Anterior cingulate cortex (tissue), 58 donors: ENCODE results near the gene TMEM250.
A peak's percentile ranks its signal among the peaks of the same experiment; 100 is the strongest.

Experiments used
- DNase-seq, 58 donors: peaks; one replicate each; lab custom pipeline; 2025; lab: John Stamatoyannopoulos, UW

TMEM250 gene

GRCh38 chr9:136098844-136099243, 19.8 kb downstream of the TMEM250 start:
- DNase-seq, result no peak

DNA sequence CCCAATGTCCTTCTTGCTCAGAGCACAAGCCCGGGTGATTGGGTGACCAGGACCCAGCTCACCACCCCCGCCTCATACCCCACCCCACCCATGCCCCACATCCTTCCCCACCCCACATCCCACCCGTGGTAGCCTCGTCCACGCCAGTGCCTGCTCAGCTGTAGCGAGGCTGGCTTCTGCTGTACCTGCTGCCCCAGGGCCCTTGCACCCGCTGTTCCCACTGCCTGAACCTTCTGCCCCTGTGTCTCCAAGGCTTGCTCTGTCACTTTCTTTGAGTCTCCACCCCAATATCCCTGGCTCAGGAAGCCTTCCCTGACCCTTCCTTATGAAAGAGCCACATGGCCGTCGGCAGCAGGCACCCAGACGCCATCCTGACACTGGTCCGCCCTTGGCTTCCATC, 20.5 kb downstream of the TMEM250 start:
- DNase-seq, result no peak

- no peak for DNase-seq
Observed at GRCh38 chr9:136096505-136097001, 22.1 kb downstream of the TMEM250 start.

DNA sequence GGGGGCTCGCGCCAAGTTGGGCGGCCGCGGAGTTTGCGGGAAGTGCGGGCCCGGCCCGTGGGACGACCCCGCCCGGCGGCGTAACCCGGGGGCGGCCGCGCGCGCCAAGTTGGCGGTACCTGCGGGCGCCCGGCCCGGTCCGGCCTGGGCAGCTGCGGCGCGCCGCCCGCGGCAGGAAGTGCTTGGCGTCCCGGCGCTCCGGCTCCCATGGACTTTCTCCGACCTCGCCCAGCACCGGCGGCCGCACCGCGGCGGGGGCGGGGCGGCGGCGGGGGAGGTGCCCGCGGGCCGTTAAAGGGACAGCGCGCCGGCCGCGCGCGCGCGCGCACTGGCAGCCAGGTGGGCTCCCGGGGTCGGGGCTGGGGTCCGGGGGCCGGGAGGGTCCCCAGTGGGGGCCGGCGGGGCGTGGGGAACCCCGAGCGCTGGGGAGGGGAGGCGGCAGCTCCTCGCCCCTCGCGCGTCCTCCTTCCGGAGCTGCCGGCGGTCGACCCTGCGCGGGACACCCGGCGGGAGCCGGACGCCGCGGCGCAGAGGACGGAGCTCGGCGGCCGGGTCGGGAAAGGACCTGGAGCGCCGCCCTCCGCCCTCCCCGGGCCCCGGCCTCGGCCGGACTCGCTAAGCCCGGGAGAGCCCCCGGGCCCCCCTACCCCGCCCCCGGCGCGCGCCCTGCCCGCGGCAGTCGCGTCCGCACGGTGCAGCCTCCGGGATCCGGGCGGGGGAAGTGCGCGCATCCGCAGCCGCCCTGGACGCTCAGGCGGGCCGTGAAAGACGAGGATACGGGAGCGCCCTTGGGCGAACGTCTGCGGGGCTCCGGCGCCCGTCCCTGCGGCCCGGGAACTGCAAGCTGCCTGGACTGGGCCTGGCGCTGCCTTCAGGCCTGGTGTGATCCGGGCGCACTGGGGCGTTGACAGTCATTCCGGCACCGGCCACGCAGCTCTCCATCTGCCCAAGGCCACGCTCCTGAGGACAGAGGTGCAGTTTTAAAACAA, 23.3 kb downstream of the TMEM250 start, which contains the start of gene NACC2:
TSS of gene NACC2 (minus strand) at position 220 of the 989 bp plus-strand sequence. CDS start 44,768 bp downstream, outside the sequence.
- peak in 24 of 58 donors; percentile 20 to 67 (median 44) for DNase-seq

- peak in 11 of 58 donors; percentile 20 to 43 (median 31) for DNase-seq
Observed at GRCh38 chr9:136093995-136094881, 24.4 kb downstream of the TMEM250 start.

DNA sequence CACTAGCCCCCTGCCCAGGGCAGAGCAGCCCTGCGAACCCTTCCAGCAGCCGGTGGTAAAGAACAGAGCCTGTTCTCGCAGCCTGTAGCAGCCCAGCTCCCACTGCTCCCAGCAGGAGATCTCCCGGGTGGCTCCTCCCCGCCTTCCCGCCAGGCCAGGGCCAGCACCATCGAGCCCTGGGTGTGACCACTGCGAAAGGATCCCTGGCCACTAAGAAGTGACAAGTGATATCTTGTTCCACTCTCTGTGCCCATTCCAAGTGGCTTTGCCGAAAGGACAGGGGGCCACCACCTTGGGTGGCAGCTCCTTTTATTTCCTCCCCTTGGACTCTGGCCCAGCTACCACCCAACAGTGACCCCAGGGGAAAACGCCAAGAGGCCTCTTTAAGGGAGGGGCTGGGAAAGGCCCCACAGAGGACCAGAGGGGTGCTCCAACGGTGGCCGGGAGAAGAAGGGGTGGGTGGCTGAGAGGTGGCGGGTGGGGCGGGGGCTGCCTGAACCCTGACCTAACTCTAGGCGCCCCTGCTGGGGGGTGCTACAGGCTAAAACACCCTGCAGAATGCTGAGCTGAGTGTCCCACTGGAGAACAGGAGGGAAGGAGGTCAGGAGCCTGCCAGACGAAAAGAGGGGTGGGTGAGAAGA, 25.2 kb downstream of the TMEM250 start:
- no peak for DNase-seq

- no peak for DNase-seq
Observed at GRCh38 chr9:136092741-136093140, 25.9 kb downstream of the TMEM250 start.

DNA sequence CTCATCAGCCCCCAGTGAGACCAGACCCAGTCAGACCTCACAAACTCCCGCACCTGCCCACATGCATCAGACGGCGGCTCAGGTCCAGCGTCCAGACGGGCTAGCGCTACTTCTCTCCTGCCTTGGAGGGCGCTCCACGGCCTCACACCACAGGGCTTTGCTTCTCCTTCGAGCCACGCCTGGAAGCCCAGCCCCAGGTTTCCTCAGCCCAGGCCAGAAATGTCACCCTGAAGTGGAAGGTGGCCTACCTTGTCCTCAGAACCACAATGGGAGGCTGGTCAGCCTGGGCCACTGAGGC, 26.4 kb downstream of the TMEM250 start:
- no peak for DNase-seq

- DNase-seq, result no peak
Observed at GRCh38 chr9:136091582-136092352, 26.9 kb downstream of the TMEM250 start.

- peak in 3 of 58 donors; percentile 23 to 40 (median 27) for DNase-seq
Observed at GRCh38 chr9:136090768-136091581, 27.7 kb downstream of the TMEM250 start.

- no peak for DNase-seq
Observed at GRCh38 chr9:136090056-136090735, 28.5 kb downstream of the TMEM250 start.

DNA sequence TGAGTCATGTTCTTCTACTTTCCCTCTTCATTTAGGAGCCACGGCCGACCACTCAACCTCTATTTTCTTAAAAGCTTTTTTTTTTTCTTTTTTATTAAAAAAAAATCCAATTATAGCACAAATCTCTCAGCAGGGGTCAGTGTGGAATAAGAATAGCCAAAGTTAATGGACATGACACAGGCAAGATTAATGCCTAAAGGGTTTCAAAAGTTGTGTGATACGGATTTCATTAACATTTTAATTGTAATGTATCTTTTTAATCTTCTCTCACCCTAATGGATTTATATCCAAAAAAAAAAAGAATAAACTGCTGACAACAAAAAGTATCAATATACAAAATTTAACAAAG, 29.0 kb downstream of the TMEM250 start:
- no peak for DNase-seq

- peak in 4 of 58 donors; percentile 40 to 58 (median 48) for DNase-seq
Observed at GRCh38 chr9:136088939-136089696, 29.6 kb downstream of the TMEM250 start.

DNA sequence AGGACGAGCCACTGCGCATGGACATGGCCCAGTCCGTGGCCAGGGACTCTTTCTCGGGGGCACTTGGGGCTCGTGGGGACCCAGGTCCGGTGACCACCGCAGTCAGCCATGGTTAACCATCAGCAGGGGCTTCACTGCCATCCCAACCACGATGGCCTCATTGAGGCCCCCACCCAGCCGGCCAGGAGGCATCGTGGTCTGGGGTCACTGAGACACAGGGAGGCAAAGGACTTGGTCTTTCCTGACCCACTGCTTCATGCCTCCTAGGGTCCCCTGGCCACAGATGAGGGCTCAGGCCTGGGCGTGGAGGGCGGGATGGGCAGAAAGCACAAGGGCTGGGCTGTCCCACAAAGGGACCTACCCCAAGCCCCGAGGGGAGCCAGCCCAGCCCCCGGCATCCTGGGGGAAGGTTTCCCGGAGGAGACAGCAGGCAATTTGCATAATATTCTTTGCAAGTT, 30.2 kb downstream of the TMEM250 start:
- no peak for DNase-seq

DNA sequence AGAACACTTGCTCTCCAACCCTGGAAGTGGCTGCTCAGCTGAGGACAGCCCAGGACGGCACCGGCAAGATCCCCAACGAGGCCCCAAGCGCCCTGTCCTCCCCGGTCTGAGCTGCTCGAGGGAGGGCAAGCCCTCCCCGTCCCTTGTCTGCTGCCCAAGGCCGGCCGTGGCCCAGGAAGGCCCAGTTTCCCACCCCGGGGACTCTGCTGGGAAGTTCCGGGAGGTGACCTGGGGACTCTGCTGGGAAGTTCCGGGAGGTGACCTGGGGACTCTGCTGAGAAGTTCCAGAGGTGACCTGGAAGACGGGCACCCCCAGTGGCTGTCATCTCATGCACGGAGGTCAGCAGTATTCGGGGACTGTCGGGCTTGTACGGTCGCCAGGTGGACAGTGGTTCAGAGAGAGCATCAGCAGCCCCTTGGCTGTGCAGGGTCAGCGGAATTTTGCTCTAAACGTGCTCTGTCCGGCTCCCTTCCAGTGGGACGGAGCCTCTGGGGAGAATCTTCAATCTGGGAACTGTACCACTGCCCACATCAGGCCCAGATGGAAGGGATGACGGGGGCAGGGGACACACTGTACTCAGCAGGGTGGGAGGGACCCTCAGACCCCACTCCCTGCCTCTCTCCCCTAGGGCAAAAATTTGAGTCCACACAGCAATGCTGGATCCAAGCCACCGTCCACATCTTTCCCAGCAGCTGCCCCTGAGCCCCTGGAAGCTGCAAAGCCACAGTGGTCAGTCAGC, 30.8 kb downstream of the TMEM250 start:
- DNase-seq, result no peak

DNA sequence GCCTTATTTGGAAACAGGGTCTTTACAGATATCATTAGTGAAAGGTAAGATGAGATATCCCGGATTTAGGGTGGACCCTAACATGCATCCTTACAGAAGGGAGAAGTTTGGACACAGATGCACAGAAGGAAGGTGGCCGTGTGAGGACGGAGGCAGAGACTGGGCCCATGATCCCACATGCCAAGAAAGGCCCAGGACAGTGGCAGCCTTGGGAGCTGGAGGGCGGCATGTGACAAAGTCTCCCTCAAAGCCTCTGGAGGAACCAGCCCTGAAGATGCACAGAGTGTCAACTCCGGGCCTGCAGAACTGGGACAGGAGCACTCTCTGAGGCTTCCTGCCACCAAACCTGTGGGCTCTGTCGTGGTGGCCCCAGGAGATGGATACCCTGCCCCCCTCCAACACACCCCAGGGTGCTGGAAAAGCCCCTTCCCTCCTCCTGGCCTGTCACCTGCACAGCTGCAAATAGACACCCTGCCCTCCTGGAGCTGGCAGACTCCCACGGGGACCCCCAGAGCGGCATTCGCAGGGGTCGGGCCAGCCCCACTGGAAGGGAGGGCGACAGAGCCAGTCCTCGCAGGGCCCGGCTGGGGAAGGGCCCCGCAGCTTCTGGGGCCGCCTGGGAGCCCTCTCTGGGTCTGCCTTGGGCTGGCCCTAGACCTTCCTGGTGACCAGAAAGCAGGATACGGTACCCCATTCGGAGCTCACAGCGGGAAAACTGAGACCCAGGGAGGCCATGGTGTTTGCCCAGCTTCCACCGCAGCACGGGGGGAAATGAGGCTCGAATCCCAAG, 31.5 kb downstream of the TMEM250 start:
- no peak for DNase-seq
